ENCODE measurements around the gene MEX3D.

DNA sequence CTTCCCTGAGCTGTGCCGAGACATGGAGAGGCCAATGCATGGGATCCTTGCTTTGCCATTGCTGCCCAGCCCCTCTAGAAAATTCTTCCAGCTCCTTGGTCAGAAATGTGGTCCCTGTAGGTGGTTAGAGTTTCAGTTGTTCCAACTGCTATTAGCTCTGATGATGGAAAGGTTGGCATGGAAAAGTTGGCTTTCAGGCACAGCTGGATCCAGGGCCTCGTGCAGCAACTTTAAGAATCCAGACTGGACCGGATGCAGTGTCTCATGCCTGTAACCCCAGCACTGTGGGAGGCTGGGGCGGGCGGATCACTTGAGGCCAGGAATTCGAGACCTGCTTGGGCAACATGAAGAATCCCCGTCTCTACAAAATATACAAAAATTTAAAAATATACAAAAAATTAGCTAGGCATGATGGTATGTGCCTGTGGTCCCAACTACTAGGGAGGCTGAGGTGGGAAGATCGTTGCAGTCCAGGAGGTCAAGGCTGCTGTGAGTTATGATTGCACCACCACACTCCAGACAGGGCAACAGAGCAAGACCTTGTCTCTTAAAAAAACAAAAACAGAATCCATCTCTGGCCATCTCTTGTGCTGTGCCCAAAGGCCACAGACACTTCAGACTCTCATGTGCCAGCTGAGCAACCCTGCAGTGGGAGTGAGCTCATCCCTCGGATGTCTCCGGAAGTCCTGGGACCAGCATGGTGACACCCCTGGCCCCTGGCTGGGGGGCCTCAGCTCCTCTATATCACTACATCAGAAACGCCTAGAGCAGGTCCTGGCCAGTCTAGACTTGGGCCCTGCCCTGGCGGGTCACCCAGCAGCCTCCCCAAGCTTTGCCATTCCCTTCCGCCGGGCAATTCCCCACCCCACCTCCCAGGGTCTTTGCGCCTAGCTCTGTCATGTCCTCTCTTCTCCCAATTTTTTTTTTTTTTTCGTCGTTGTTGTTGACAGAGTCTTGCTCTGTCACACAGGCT is 16.8 kb downstream of the MEX3D start:
- no peak for TF ChIP-seq POLR2AphosphoS5 (IDR thresholded peaks at IDR 0.05)
- no peak for TF ChIP-seq POLR2A (IDR thresholded peaks at IDR 0.05)
- no peak for TF ChIP-seq EP300 (IDR thresholded peaks at IDR 0.05)

Measured in stomach (tissue), 4 donors.